AG09309 (cell line): ENCODE results near the gene PTPRM.

ENCODE experiments used
- DNase-seq: peaks from one replicate; pipeline ENCODE4 v3.0.0-alpha.2; 2010; ENCODE audit warnings: low read depth
- H3K4me3 ChIP-seq: 2 replicates; pipeline ENCODE4 v1.5.1; 2011; ENCODE audit warnings: mild to moderate bottlenecking, low read depth, low read length, moderate library complexity; ENCODE audit not compliant: control insufficient read depth
- TF ChIP-seq, protein P1 (sequence below): IDR thresholded peaks from 2 replicates; pipeline ENCODE4 v1.5.1; 2011; ENCODE audit warnings: mild to moderate bottlenecking, low read depth, low read length, inconsistent platforms; ENCODE audit not compliant: insufficient read depth, control insufficient read depth; ENCODE audit errors: missing control alignments

PTPRM gene

GRCh38 chr18:8045160-8045883 is 478.2 kb downstream of the PTPRM start:
- no peak for DNase-seq
- TF ChIP-seq, protein P1, sequence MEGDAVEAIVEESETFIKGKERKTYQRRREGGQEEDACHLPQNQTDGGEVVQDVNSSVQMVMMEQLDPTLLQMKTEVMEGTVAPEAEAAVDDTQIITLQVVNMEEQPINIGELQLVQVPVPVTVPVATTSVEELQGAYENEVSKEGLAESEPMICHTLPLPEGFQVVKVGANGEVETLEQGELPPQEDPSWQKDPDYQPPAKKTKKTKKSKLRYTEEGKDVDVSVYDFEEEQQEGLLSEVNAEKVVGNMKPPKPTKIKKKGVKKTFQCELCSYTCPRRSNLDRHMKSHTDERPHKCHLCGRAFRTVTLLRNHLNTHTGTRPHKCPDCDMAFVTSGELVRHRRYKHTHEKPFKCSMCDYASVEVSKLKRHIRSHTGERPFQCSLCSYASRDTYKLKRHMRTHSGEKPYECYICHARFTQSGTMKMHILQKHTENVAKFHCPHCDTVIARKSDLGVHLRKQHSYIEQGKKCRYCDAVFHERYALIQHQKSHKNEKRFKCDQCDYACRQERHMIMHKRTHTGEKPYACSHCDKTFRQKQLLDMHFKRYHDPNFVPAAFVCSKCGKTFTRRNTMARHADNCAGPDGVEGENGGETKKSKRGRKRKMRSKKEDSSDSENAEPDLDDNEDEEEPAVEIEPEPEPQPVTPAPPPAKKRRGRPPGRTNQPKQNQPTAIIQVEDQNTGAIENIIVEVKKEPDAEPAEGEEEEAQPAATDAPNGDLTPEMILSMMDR: no peak
- H3K4me3 ChIP-seq: no peak overlapping the region

- TF ChIP-seq, protein P1: no peak
- DNase-seq: no peak
Measured at GRCh38 chr18:8045884-8046281, 478.8 kb downstream of the PTPRM start.

DNA sequence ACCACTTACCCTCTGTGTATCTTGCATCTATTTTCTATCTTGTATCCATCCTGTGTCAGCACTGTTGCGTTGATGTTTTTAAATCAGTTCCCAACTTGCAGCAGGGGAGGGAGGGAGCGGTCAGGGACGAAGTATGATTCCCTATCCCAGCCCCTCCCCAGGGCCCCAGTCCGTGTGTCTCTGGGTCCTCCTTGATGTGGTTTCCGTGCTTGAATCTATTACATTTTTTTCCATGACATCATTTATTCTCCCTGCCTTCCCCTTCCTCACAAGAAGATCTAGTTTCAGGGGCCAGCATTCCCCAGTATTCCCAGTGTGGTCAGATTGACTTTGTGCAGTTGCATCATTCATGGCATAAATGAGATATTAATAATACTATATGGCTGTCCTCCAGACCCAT is 479.3 kb downstream of the PTPRM start:
- TF ChIP-seq, protein P1: no peak
- H3K4me3 ChIP-seq: no peak overlapping the region
- no peak for DNase-seq

More at GRCh38 chr18:8045884-8046281, 478.8 kb downstream of the PTPRM start:
- H3K4me3 ChIP-seq: no peak overlapping the region

GRCh38 chr18:8049147-8049546 is 482.0 kb downstream of the PTPRM start:
- no peak for DNase-seq
- H3K4me3 ChIP-seq: no peak overlapping the region
- TF ChIP-seq, protein P1: no peak

GRCh38 chr18:8050616-8051329 is 483.7 kb downstream of the PTPRM start:
- DNase-seq: no peak
- TF ChIP-seq, protein P1: no peak
- no peak overlapping the region for H3K4me3 ChIP-seq

- TF ChIP-seq, protein P1: no peak
- no peak overlapping the region for H3K4me3 ChIP-seq
- no peak for DNase-seq
Measured at GRCh38 chr18:8051453-8051852, 484.3 kb downstream of the PTPRM start.
